Measurements from ENCODE around the gene ZNF700.
"Not testable (repeated sequence)": the region's sequence is repeated elsewhere in the genome, so short reads cannot be mapped to it uniquely, and the experiment has no call there.

ZNF700 gene

GRCh38 chr19:11971041-11971440 is 46.1 kb downstream of the ZNF700 start:
- Histone ChIP-seq H3K9me3 (ENCODE audit: control insufficient read depth, insufficient read depth, low read length) (peaks cover 4% of the 10 kb centered on the region), H3K27me3 (ENCODE audit: control insufficient read depth, insufficient read depth, low read length) (peaks cover 4% of the 10 kb centered on the region), H3K4me1 (ENCODE audit: control insufficient read depth, insufficient read depth, low read length) (no peaks in the 10 kb centered on the region), H3K36me3 (ENCODE audit: control insufficient read depth, insufficient read depth, low read length) (no peaks in the 10 kb centered on the region), H3K9ac (ENCODE audit: low read depth, low read length) (no peak overlapping the region), H3K4me3 (ENCODE audit: low read depth, low read length) (no peak overlapping the region)

GRCh38 chr19:11973019-11973810 is 48.3 kb downstream of the ZNF700 start:
- Histone ChIP-seq H3K9me3 (ENCODE audit: control insufficient read depth, insufficient read depth, low read length) (peaks cover 12% of the 10 kb centered on the region), H3K4me3 (ENCODE audit: low read depth, low read length) (no peak overlapping the region), H3K4me1 (ENCODE audit: control insufficient read depth, insufficient read depth, low read length) (no peaks in the 10 kb centered on the region), H3K36me3 (ENCODE audit: control insufficient read depth, insufficient read depth, low read length) (no peaks in the 10 kb centered on the region), H3K27me3 (ENCODE audit: control insufficient read depth, insufficient read depth, low read length) (no peaks in the 10 kb centered on the region), H3K9ac (ENCODE audit: low read depth, low read length) (no peak overlapping the region)

- Histone ChIP-seq H3K9me3 (ENCODE audit: control insufficient read depth, insufficient read depth, low read length) (peaks cover 32% of the 10 kb centered on the region), H3K9ac (ENCODE audit: low read depth, low read length) (no peak overlapping the region), H3K4me3 (ENCODE audit: low read depth, low read length) (no peak overlapping the region), H3K27me3 (ENCODE audit: control insufficient read depth, insufficient read depth, low read length) (no peaks in the 10 kb centered on the region), H3K36me3 (ENCODE audit: control insufficient read depth, insufficient read depth, low read length) (no peaks in the 10 kb centered on the region), H3K4me1 (ENCODE audit: control insufficient read depth, insufficient read depth, low read length) (no peaks in the 10 kb centered on the region)
Measured at GRCh38 chr19:11978492-11979100, 53.7 kb downstream of the ZNF700 start.

GRCh38 chr19:11979527-11979926 is 54.6 kb downstream of the ZNF700 start:
- no peaks in the 10 kb centered on the region for H3K4me1 ChIP-seq (ENCODE audit: control insufficient read depth, insufficient read depth, low read length)
- H3K36me3 ChIP-seq (ENCODE audit: control insufficient read depth, insufficient read depth, low read length) = no peaks in the 10 kb centered on the region
- peaks cover 32% of the 10 kb centered on the region for H3K9me3 ChIP-seq (ENCODE audit: control insufficient read depth, insufficient read depth, low read length)
- no peak overlapping the region for H3K4me3 ChIP-seq (ENCODE audit: low read depth, low read length)
- H3K9ac ChIP-seq (ENCODE audit: low read depth, low read length) = no peak overlapping the region
- H3K27me3 ChIP-seq (ENCODE audit: control insufficient read depth, insufficient read depth, low read length) = no peaks in the 10 kb centered on the region

GRCh38 chr19:11982526-11982925 is 57.6 kb downstream of the ZNF700 start:
- no peaks in the 10 kb centered on the region for H3K27me3 ChIP-seq (ENCODE audit: control insufficient read depth, insufficient read depth, low read length)
- no peak overlapping the region for H3K4me3 ChIP-seq (ENCODE audit: low read depth, low read length)
- H3K9ac ChIP-seq (ENCODE audit: low read depth, low read length) = no peak overlapping the region
- H3K4me1 ChIP-seq (ENCODE audit: control insufficient read depth, insufficient read depth, low read length) = no peaks in the 10 kb centered on the region
- H3K36me3 ChIP-seq (ENCODE audit: control insufficient read depth, insufficient read depth, low read length) = no peaks in the 10 kb centered on the region
- peaks cover 20% of the 10 kb centered on the region for H3K9me3 ChIP-seq (ENCODE audit: control insufficient read depth, insufficient read depth, low read length)

- H3K4me3 ChIP-seq (ENCODE audit: low read depth, low read length) = no peak overlapping the region
- no peaks in the 10 kb centered on the region for H3K27me3 ChIP-seq (ENCODE audit: control insufficient read depth, insufficient read depth, low read length)
- peaks cover 8% of the 10 kb centered on the region for H3K9me3 ChIP-seq (ENCODE audit: control insufficient read depth, insufficient read depth, low read length)
- no peak overlapping the region for H3K9ac ChIP-seq (ENCODE audit: low read depth, low read length)
- H3K4me1 ChIP-seq (ENCODE audit: control insufficient read depth, insufficient read depth, low read length) = no peaks in the 10 kb centered on the region
- H3K36me3 ChIP-seq (ENCODE audit: control insufficient read depth, insufficient read depth, low read length) = no peaks in the 10 kb centered on the region
Measured at GRCh38 chr19:11984986-11985385, 60.1 kb downstream of the ZNF700 start.

- no peaks in the 10 kb centered on the region for H3K4me1 ChIP-seq (ENCODE audit: control insufficient read depth, insufficient read depth, low read length)
- H3K4me3 ChIP-seq (ENCODE audit: low read depth, low read length) = no peak overlapping the region
- no peaks in the 10 kb centered on the region for H3K27me3 ChIP-seq (ENCODE audit: control insufficient read depth, insufficient read depth, low read length)
- no peaks in the 10 kb centered on the region for H3K9me3 ChIP-seq (ENCODE audit: control insufficient read depth, insufficient read depth, low read length)
- H3K9ac ChIP-seq (ENCODE audit: low read depth, low read length) = no peak overlapping the region
- peaks cover 4% of the 10 kb centered on the region for H3K36me3 ChIP-seq (ENCODE audit: control insufficient read depth, insufficient read depth, low read length)
Measured at GRCh38 chr19:11986754-11987153, 61.8 kb downstream of the ZNF700 start.

GRCh38 chr19:11987405-11988281 is 62.7 kb downstream of the ZNF700 start:
- Histone ChIP-seq H3K36me3 (ENCODE audit: control insufficient read depth, insufficient read depth, low read length) (peaks cover 4% of the 10 kb centered on the region), H3K4me3 (ENCODE audit: low read depth, low read length) (peak overlapping the region; percentile 67), H3K9ac (ENCODE audit: low read depth, low read length) (peak overlapping the region; percentile 62), H3K27me3 (ENCODE audit: control insufficient read depth, insufficient read depth, low read length) (no peaks in the 10 kb centered on the region), H3K9me3 (ENCODE audit: control insufficient read depth, insufficient read depth, low read length) (no peaks in the 10 kb centered on the region), H3K4me1 (ENCODE audit: control insufficient read depth, insufficient read depth, low read length) (no peaks in the 10 kb centered on the region)

- Histone ChIP-seq H3K27me3 (ENCODE audit: control insufficient read depth, insufficient read depth, low read length) (no peaks in the 10 kb centered on the region), H3K36me3 (ENCODE audit: control insufficient read depth, insufficient read depth, low read length) (peaks cover 4% of the 10 kb centered on the region), H3K9me3 (ENCODE audit: control insufficient read depth, insufficient read depth, low read length) (no peaks in the 10 kb centered on the region), H3K4me3 (ENCODE audit: low read depth, low read length) (no peak overlapping the region), H3K9ac (ENCODE audit: low read depth, low read length) (no peak overlapping the region), H3K4me1 (ENCODE audit: control insufficient read depth, insufficient read depth, low read length) (no peaks in the 10 kb centered on the region)
Measured at GRCh38 chr19:11989112-11989456, 64.2 kb downstream of the ZNF700 start.

GRCh38 chr19:11991921-11992320 is 67.0 kb downstream of the ZNF700 start:
- H3K4me3 ChIP-seq (ENCODE audit: low read depth, low read length); H3K9ac ChIP-seq (ENCODE audit: low read depth, low read length); H3K27me3 ChIP-seq (ENCODE audit: control insufficient read depth, insufficient read depth, low read length); H3K4me1 ChIP-seq (ENCODE audit: control insufficient read depth, insufficient read depth, low read length); H3K9me3 ChIP-seq (ENCODE audit: control insufficient read depth, insufficient read depth, low read length); H3K36me3 ChIP-seq (ENCODE audit: control insufficient read depth, insufficient read depth, low read length): not testable (repeated sequence)

- H3K4me1 ChIP-seq (ENCODE audit: control insufficient read depth, insufficient read depth, low read length) = no peaks in the 10 kb centered on the region
- H3K9ac ChIP-seq (ENCODE audit: low read depth, low read length) = no peak overlapping the region
- H3K9me3 ChIP-seq (ENCODE audit: control insufficient read depth, insufficient read depth, low read length) = no peaks in the 10 kb centered on the region
- H3K27me3 ChIP-seq (ENCODE audit: control insufficient read depth, insufficient read depth, low read length) = no peaks in the 10 kb centered on the region
- H3K36me3 ChIP-seq (ENCODE audit: control insufficient read depth, insufficient read depth, low read length) = peaks cover 3% of the 10 kb centered on the region
- H3K4me3 ChIP-seq (ENCODE audit: low read depth, low read length) = no peak overlapping the region
Measured at GRCh38 chr19:11995174-11995573, 70.3 kb downstream of the ZNF700 start.
